MM.1S (cell line): ENCODE measurements around the gene SRSF6.
A peak's percentile ranks its signal among the peaks of the same experiment; 100 is the strongest.

ENCODE experiments used
- DNase-seq: peaks from one replicate; pipeline ENCODE4 v3.0.0-alpha.2; 2015
- H2AFZ ChIP-seq: fragments of 300-600 bp; sonication (generic); 2 replicates; pipeline ENCODE4 v1.6.0; 2016; ENCODE audit warnings: antibody characterized with exemption, low read length
- H3F3A ChIP-seq: fragments of 300-600 bp; sonication (generic); 2 replicates; pipeline ENCODE4 v1.6.1; 2016; ENCODE audit warnings: mild to moderate bottlenecking, antibody characterized with exemption, low read length, moderate library complexity, mixed read lengths; ENCODE audit not compliant: insufficient read depth
- H3K27ac ChIP-seq: fragments of 300-600 bp; sonication (generic); 2 replicates; pipeline ENCODE4 v1.5.1; 2016; ENCODE audit warnings: mild to moderate bottlenecking, low read length
- H3K27me3 ChIP-seq: fragments of 300-600 bp; sonication (generic); replicated peaks from 2 replicates; pipeline ENCODE4 v1.6.0; 2016; ENCODE audit warnings: low read length; ENCODE audit not compliant: insufficient read depth
- H3K36me3 ChIP-seq: fragments of 300-600 bp; sonication (generic); replicated peaks from 2 replicates; pipeline ENCODE4 v1.6.1; 2016; ENCODE audit warnings: mild to moderate bottlenecking, low read length, mixed read lengths; ENCODE audit not compliant: insufficient read depth
- H3K4me1 ChIP-seq: fragments of 300-600 bp; sonication (generic); 2 replicates; pipeline ENCODE4 v1.6.1; 2016; ENCODE audit warnings: low read length, mixed read lengths
- H3K4me2 ChIP-seq: fragments of 300-600 bp; sonication (generic); 2 replicates; pipeline ENCODE4 v1.6.0; 2016; ENCODE audit warnings: low read depth, low read length
- H3K4me3 ChIP-seq: fragments of 300-600 bp; sonication (generic); 2 replicates; pipeline ENCODE4 v1.5.1; 2016; ENCODE audit warnings: low read length, mixed read lengths
- H3K79me2 ChIP-seq: fragments of 300-600 bp; sonication (generic); 2 replicates; pipeline ENCODE4 v1.6.1; 2016; ENCODE audit warnings: mixed run types, low read length, mixed read lengths
- H3K9ac ChIP-seq: fragments of 300-600 bp; sonication (generic); 2 replicates; pipeline ENCODE4 v1.6.1; 2016; ENCODE audit warnings: low read length, mixed read lengths
- H3K9me2 ChIP-seq: fragments of 300-600 bp; sonication (generic); replicated peaks from 2 replicates; pipeline ENCODE4 v1.6.1; 2016; ENCODE audit warnings: mild to moderate bottlenecking, low read length, mixed read lengths; ENCODE audit not compliant: insufficient read depth
- H3K9me3 ChIP-seq: fragments of 300-600 bp; sonication (generic); replicated peaks from 2 replicates; pipeline ENCODE4 v1.6.1; 2016; ENCODE audit warnings: mild to moderate bottlenecking, low read length, mixed read lengths; ENCODE audit not compliant: insufficient read depth
- H4K20me1 ChIP-seq: fragments of 300-600 bp; sonication (generic); 2 replicates; pipeline ENCODE4 v1.6.1; 2016; ENCODE audit warnings: mild to moderate bottlenecking, low read length, moderate library complexity, mixed read lengths; ENCODE audit not compliant: insufficient read depth
- EZH2 ChIP-seq: fragments of 300-600 bp; sonication (generic); optimal IDR thresholded peaks from 2 replicates; pipeline ENCODE3; 2017; ENCODE audit warnings: low read depth, mild to moderate bottlenecking, antibody characterized with exemption, low read length, mixed read lengths
- EZH2phosphoT487 ChIP-seq: fragments of 300-600 bp; sonication (generic); IDR thresholded peaks from 2 replicates; pipeline ENCODE4 v1.6.1; 2018; ENCODE audit warnings: antibody characterized with exemption, low read length
- TF ChIP-seq, protein P1 (sequence below): fragments of 300-600 bp; sonication (generic); IDR thresholded peaks from 2 replicates; pipeline ENCODE4 v1.5.1; 2016; ENCODE audit warnings: antibody characterized with exemption, low read length, mixed read lengths

Gene SRSF6

DNA sequence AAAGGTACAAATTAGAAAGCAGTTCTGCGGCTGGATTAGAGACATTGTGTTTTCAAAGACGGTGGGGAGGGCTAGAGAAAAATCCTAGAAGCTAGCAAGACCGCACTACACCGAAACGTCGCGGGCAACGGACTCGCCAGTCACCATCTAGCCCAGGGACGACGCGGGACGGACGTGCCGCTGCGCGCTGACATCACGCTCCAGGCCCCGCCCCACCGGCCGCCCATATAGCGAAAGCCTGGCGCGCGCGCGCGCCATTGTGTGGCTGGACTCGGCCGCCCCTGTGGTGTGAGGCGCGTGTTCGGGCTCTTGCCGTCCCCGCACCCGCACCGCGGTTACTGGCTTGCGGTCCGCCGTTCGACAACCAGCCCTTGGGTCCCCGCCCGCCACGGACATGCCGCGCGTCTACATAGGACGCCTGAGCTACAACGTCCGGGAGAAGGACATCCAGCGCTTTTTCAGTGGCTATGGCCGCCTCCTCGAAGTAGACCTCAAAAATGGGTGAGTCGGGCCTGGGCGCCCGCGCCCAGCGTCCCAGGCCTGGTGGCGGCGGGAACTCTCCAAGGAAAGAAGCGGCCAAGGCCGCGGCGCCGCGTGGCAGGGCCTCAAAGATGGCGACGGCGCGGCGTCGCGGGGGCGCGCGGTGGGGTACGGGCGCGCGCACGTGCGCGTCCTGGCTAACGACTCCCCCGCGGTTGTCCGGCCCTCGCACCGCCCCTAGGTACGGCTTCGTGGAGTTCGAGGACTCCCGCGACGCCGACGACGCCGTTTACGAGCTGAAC, at the start of gene SRSF6:
Gene SRSF6 (plus strand): TSS at position 257 of the 782 bp plus-strand sequence. CDS start 138 bp downstream, at position 395.
- Histone ChIP-seq H3K9me3 (no peaks in the 10 kb centered on the region), H3K27ac (peak within 1 kb of the TSS; percentile 91), H3K4me3 (peak within 1 kb of the TSS; percentile 97), H3K79me2 (peaks cover 46% of the 10 kb centered on the region), H3K36me3 (peaks cover 25% of the 10 kb centered on the region), H3K27me3 (no peaks in the 10 kb centered on the region), H2AFZ (peak within 1 kb of the TSS; percentile 97), H3K9me2 (no peaks in the 10 kb centered on the region), H3K4me1 (peaks cover 7% of the 10 kb centered on the region; the same call in 1 of the 2 replicates), H3K9ac (peak within 1 kb of the TSS; percentile 100), H3F3A (peaks cover 14% of the 10 kb centered on the region), H3K4me2 (peak within 1 kb of the TSS; percentile 94), H4K20me1 (peaks cover 14% of the 10 kb centered on the region)
- TF ChIP-seq EZH2, result no peak
- TF ChIP-seq, protein P1, sequence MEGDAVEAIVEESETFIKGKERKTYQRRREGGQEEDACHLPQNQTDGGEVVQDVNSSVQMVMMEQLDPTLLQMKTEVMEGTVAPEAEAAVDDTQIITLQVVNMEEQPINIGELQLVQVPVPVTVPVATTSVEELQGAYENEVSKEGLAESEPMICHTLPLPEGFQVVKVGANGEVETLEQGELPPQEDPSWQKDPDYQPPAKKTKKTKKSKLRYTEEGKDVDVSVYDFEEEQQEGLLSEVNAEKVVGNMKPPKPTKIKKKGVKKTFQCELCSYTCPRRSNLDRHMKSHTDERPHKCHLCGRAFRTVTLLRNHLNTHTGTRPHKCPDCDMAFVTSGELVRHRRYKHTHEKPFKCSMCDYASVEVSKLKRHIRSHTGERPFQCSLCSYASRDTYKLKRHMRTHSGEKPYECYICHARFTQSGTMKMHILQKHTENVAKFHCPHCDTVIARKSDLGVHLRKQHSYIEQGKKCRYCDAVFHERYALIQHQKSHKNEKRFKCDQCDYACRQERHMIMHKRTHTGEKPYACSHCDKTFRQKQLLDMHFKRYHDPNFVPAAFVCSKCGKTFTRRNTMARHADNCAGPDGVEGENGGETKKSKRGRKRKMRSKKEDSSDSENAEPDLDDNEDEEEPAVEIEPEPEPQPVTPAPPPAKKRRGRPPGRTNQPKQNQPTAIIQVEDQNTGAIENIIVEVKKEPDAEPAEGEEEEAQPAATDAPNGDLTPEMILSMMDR, result no peak
- TF ChIP-seq EZH2phosphoT487, result no peak
- DNase-seq, result peak; percentile 93

- no peaks in the 10 kb centered on the region for H4K20me1 ChIP-seq
- peak; percentile 42 for DNase-seq
- no peaks in the 10 kb centered on the region for H3F3A ChIP-seq
- no peak overlapping the region for H3K27ac ChIP-seq
- no peaks in the 10 kb centered on the region for H3K9me2 ChIP-seq
- H3K9me3 ChIP-seq, result no peaks in the 10 kb centered on the region
- H3K36me3 ChIP-seq, result no peaks in the 10 kb centered on the region
- peak overlapping the region; percentile 4; the same call in 1 of the 2 replicates for H2AFZ ChIP-seq
- no peaks in the 10 kb centered on the region for H3K4me1 ChIP-seq
- TF ChIP-seq EZH2phosphoT487, result no peak
- TF ChIP-seq, protein P1, result peak; percentile 85
- no peaks in the 10 kb centered on the region for H3K27me3 ChIP-seq
- no peak overlapping the region for H3K4me3 ChIP-seq
- no peaks in the 10 kb centered on the region for H3K79me2 ChIP-seq
- H3K9ac ChIP-seq, result no peak overlapping the region
- no peak overlapping the region for H3K4me2 ChIP-seq
Measured at GRCh38 chr20:43408848-43409576, 48.7 kb upstream of the SRSF6 start.

DNA sequence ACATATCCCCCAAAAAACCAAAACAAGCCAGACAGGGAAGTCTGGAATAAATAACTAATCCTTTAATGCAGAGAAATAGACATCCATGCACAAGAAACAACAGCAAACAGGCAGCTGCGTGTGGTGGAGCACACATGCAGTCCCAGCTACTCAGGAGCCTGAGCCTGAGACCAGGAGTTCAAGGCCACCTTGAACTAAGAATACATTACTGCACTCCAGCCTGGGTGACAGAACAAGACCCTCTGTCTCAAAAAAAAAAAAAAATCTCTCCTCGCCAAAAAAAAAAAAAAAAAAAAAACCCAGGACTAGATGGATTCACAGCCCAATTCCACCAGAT, 48.2 kb upstream of the SRSF6 start:
- Histone ChIP-seq H3K36me3 (no peaks in the 10 kb centered on the region), H3K9me3 (no peaks in the 10 kb centered on the region), H3K4me2 (no peak overlapping the region), H2AFZ (no peak overlapping the region), H3K9me2 (no peaks in the 10 kb centered on the region), H3K27ac (no peak overlapping the region), H3K79me2 (no peaks in the 10 kb centered on the region), H3K4me1 (no peaks in the 10 kb centered on the region), H3K4me3 (no peak overlapping the region), H3F3A (no peaks in the 10 kb centered on the region), H4K20me1 (no peaks in the 10 kb centered on the region), H3K27me3 (no peaks in the 10 kb centered on the region), H3K9ac (no peak overlapping the region)
- DNase-seq, result no peak
- TF ChIP-seq, protein P1, result no peak
- no peak for TF ChIP-seq EZH2
- no peak for TF ChIP-seq EZH2phosphoT487
